NCI-H128 (cell line): ENCODE results near the gene TMEM97.
"Not testable (repeated sequence)": the region's sequence is repeated elsewhere in the genome, so short reads cannot be mapped to it uniquely, and the experiment has no call there.

ENCODE experiments used
- DNase-seq: peaks from one replicate; lab custom pipeline; 2025; ENCODE audit not compliant: unreplicated experiment; lab: John Stamatoyannopoulos, UW

The TMEM97 gene

DNA sequence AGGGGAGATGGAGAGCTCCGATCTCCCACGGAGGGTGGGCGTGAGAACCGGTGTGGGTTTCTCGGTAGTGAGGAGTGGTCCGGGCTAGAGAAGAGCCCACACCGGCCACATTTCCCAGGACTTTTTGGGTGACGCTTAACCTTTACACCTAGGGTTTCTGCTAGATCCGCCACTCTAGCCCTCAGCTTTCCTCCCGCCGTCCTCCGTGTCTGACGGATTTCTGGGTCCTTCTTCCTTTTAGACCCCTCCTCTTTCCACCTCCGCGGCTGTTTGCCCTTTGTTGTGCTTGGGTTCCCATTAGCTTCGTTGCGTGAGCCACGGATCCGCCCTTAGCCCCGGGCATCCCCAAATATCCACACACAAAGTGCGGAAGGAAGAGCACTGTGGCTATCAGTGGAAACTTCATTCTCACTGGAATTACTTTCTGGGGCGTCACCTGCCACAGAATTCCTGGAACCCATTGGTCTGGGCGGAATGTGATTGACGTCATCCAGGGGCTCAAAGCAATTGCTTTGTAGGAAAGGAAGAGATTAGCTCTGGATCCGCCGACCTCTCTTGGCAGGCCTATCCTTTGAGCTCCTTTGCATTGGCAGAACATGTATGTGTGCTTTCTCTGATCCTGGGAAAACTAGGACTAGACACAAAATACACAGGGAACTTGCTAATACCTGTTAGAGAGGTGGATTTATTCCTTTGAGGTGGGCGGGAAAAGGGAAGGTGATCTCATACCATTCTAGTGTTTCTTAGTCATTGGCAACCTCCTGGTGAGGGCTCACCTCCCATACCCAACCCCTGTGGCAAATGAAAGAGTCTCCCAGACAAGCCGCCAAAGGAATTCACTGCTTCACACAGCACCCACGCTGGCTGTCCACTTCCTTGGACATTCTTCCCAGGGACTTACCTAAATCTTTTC, 17.2 kb downstream of the TMEM97 start:
- no peak for DNase-seq

DNA sequence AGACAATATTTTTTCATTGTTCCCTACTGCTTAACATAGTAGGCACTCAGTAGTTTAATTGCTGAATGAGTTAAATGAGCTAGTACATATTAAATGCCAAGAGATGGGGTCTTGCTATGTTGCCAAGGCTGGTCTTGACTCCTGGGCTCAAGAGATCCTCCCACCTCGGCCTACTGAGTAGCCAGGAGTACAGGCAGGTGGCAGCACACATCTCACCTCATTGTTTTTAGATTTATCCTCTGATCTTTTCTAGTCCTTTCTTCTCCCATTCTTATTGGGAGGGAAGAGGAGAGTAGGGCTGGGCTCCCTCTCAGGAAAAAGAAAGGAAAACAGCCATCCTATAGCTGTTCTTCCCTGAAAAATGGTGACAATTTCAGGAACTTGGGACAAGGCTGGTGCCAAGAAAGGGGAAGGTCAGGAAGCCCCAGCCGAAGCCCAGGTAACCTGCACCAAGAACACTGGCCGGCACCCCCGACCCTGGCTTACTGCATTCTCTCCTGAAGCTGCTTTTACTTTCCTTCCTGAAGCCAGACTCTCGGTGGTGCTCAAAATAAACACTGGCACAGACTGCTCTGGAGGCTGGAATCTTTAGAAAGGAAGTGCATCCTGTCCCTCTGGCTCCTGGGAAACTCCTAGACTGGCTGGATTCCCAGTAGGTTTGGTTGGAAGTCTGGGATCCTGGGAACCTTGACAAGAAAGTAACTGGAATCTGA, 19.2 kb downstream of the TMEM97 start:
- no peak for DNase-seq

DNA sequence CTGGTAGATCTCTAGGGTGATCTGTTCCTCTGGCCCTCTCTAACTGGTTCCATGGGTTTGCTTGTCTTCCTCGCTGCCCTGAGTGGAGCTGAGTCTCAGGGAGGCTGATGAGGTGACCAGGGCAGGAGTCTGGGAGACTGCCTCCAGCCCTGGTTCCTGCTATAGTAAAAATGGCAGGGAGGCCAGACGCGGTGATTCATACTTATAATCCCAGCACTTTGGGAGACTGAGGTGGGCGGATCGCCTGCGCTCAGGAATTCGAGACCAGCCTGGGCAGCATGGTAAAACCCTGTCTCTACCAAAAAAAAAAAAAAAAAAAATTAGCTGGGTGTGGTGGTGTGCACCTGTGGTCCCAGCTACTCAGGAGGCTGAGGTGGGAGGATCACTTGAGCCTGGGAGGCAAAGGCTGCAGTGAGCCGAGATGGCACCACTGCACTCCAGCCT, 19.8 kb downstream of the TMEM97 start:
- not testable (repeated sequence) for DNase-seq

DNA sequence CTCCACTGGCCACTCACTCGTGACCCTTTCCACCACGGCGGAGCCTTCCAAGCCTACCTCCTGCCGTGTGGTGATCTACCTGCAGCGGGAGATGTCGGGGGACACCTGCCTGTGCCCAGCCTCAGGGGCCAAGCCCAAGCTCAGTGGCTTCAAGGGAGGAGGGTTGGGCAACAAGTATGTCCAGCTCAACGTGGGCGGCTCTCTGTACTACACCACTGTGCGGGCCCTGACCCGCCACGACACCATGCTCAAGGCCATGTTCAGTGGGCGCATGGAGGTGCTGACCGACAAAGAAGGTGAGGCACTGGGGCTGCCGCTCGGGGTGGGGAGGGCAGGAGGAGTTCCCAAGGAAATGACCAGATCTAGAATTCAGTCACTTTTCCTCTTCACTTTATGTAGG, 20.4 kb downstream of the TMEM97 start:
- no peak for DNase-seq

DNA sequence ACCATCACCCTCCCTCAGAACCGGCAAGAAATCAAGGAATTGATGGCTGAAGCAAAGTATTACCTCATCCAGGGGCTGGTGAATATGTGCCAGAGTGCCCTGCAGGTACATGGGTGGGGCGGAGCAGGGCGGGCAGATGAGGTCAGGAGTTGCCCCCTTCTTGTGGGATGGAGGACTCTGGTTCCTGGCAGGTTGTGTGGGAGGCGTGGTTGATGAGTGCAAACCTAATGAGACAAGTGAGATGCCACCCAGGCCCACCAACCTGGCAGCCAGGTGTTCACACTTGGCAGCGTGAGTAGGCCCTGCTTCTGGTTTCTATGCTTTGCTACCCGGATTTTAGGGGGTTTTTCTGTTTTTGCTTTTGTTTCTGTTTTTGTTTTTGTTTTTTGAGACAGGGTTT, 21.4 kb downstream of the TMEM97 start:
- DNase-seq: no peak

DNA sequence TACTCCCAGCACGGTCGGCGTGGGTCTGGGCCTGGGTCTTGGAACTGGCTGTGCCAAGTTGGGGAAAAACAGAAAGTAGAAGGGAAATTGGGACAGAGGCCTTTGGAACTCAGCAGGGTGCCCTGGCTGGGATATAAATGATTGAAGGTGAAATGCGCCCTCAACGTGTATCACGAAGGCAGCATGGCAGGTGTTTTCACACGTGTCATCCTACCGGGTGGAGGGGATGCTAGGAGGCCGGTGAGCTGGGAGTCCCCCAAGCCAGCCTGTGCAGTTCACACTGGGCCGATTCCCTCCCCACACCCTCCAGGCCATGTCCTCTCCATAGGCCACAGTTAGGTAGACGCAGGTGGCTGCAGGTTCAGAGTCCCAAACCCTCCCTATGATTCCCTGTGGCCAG, 22.5 kb downstream of the TMEM97 start:
- DNase-seq: no peak

DNA sequence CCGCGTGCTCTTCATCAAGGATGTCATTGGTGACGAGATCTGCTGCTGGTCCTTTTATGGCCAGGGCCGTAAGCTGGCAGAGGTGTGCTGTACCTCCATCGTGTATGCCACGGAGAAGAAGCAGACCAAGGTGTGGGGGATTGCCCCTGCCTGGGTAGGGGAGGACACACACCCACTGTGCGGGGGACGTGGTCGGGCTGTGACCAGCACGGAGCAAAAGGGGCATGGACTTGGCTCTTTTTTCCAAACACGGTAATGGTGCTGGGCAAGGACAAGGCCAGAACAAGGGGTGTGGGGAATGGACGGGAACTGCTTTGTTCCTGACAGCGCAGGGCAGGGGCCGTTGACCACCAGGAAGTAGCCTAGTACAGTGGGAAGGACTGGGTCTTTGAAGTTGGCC, 23.3 kb downstream of the TMEM97 start:
- no peak for DNase-seq

DNA sequence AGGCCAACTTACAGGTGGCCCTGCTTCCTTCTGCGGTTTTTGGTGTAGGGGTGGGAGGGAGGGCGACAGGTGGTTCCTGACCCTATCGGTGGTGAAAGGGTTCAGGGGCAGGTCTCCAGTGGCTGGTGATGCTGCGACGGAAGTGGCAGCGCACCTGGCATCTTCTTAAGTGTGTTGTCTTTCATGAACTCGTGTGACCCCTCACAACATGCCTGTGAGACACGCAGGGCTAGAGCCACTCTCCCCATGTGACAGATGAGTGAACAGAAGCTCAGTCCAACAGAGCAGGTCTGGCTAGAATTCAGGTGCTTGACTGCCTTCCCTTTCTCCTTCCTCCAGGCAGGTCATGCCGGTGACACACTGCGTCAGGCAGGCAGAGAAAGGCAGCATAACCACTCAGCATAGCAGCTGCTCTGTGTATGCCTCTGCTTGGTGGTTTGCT, 24.5 kb downstream of the TMEM97 start:
- DNase-seq: no peak

DNA sequence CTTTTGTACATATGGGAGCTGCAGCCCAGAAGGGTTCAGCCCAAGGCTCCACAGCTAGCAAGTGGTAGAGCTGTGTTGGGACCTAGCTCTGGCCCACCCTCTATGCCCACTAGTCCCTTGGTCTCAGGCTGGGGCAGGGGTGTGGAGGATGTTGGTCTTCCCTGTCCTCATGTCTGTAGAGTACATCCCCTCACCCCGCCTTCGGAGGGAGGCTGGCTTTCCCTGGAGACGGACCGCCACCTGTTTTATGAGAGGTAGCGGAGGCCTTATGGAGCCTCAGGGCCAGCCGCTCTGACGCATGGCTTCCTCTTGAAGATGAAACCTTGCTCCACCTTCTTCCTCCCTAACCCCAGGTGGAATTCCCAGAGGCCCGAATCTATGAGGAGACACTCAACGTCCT, 25.0 kb downstream of the TMEM97 start:
- DNase-seq: no peak

DNA sequence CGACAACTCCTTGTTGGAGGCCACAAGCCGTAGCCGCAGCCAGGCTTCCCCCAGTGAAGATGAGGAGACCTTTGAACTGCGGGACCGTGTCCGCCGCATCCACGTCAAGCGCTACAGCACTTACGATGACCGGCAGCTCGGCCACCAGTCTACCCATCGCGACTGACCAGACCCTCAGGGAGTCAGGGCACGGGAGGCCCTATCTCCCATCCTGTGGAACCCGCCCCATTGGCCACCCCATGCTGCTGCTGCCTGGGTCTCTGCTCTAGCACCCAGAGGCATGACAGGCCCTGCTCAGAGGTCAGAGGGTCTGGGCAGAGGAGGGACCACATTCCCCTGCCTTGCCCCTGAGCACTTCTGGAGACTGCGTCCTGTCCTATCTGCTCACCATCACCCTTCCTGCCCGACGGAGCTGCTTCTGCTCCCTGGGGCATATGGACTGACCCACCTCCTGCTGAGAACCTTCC, 25.5 kb downstream of the TMEM97 start:
- DNase-seq: no peak

DNA sequence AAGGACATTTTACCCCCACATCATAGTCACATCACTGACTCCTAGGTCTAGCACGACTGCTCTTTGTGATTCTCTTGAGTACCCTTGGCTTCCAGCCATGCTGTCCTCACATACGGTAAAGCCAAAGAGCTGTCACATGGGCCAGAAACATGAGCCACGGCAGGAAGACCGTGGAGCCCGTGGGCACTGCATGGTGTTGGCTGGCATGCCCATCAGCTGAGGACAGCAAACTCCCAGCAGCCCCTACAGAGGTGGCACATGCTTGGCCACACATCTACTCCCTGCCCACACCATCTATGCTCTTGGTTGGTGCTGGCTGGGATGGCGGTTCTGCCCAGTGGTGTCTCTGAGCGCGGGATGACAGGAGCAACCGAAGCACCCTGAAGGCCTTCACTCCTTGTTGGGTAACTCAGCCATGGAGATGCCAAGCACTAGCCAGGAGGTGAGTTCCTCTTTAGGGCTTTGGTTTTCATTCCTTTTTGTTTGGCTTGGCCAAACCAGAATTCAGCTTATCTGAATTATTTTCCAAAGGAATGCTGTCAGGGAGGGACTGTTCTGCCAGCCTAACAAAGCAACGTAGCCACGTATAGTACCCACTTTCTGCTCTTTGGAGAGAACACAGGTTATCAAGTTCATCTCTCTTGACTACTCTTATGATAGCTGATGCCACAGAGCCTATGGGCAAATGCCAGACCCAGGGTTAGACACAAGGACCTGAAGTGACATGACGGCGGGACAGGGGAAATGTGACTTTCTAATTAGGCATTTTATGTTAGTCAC, 26.6 kb downstream of the TMEM97 start:
- no peak for DNase-seq

DNA sequence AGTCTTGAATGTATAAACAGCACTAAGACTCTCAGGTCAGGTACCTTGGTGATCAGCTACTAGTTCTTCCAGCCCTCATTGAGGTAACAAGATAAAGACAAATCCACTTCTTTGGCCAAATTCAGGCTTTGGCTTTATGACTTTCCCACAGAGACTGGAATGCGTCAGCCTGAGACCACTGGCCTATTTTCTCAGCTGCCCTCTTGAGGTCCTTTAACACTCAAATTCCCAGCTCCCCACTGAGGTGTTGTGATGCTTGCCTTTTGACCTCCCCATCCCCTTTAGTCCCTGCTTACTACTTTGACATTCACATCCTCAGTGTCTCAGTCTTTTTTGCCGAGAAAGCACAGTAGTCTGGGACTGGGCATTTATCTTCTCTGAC, 27.2 kb downstream of the TMEM97 start:
- no peak for DNase-seq

DNA sequence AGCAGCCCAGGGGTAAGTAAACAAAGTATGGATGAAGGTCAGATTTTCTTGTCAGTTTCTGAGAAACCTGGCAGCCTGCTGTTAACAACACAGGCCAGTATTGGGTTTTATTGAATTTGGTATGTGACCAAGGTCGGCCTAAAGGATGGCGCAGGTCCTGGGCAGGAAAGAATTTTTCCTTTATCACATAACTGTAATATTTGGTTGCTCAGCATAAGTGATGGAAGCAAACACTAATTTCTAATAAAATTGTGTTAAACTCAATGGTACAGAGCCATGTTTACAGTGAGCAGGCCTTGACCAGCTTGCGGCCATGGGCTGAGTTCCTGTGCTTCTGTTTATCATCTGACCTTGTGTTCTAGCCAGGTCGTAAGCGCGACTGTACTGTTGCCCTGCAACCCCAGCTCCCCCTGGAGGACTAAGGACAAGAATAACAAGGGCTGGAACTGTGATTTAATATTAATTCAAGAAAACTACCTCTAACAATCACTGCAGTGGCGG, 27.8 kb downstream of the TMEM97 start:
- DNase-seq: no peak

DNA sequence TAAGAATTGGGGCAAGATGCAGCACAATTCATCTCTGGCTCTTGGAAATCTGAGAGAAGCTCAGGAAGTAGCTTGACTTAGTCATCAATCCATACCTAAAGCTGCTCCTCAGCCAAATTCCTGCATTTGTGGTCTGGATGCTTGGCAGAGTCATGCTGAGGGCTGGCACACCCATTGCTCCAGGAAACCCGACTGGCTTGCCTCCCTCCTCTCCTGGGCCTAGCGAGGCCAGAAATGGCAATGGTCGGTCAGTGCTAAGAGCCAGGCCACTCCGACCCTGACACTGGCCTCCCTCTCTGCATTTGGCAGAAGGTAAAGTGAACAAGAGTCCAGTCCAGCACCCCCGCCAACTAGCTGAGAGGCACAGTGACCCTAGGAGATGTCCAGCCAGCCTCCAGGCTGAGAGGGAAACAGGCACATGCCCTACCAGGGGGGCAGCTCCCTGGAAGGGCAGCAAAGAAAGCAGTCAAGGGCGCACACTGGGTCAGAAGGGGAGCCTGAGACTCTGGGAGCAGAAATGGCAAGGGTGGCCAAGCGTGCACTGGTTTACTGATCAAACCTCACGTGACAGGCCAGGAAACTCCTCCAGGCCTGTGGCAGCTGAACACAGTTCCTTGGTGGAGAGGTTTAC, 28.4 kb downstream of the TMEM97 start:
- no peak for DNase-seq

DNA sequence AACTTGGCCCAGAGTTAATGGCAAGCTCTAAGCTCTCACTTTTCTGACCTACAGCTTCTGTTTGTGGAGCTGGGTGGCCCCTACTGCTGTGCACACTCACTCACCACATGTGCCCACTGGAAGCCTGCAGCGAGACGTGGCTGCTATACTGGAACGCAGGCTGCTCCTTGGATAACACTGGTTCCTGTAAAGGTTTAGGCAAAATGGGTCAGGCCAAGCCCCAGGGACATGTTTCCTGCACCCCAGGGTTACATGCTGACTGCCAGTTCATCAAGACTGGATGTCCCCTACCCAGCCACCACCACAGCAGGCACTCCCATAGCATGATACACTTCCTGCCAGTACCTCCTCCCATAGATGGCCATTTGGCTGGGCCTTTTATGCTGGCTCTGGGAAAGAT, 30.0 kb downstream of the TMEM97 start:
- no peak for DNase-seq

DNA sequence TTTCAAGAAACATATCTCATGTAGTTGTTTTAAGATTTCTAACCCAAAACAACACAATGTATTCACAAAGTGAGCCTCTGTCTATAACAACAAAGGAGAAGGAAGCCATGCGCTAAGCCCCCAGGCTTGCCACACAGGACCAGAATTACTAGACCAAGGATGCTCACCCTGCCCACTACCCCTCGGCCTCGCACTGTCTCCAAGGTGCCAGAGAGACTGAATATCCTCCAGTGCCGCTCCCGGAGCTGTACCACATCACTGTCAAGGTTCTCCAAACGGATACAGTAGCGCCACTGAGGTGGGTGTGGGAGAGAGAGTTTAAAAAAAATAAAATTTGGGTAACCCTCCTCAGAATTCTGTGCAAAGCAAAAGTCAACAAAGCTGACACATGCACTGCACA, 31.3 kb downstream of the TMEM97 start:
- no peak for DNase-seq

DNA sequence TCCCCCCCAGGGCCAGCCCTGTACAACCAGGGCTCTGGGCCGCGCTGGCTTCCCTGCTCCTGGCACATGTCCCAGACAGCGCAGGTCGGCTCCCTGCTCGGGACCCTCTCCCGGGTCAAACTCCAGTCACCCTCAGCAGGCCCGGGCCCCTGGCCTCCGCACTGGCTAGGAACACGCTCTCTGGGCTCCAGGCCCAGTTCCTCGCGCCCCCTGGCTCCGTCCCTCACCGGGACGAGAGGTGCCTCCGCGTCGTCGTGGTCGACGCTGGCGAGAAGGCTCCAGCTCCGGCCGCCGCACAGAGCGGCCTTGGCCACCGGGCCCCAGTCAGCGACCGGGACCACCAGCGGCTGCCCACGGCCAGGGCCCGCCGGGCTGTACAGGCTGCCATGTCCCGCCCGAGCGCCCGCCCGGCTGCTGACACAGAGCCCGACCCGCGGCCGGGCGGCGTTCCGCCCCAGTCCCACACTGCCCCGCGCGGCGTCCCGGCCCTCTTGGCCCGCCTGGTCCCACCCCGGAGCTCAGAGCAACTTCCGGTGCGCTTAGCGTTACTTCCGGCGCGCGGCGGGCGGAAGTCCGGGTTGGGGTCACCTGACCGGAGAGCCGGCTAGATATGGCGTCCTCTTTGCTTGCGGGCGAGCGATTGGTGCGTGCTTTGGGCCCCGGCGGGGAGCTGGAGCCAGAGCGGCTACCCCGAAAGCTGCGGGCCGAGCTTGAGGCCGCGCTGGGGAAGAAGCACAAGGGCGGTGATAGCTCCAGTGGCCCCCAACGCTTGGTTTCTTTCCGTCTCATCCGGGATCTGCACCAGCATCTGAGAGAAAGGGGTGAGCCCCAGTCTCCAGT, 38.3 kb downstream of the TMEM97 start, which contains the start of gene POLDIP2:
POLDIP2 (minus strand) TSS at position 467 of the 840 bp plus-strand sequence; CDS start at position 388, 79 bp downstream.
- DNase-seq: peak; percentile 78

DNA sequence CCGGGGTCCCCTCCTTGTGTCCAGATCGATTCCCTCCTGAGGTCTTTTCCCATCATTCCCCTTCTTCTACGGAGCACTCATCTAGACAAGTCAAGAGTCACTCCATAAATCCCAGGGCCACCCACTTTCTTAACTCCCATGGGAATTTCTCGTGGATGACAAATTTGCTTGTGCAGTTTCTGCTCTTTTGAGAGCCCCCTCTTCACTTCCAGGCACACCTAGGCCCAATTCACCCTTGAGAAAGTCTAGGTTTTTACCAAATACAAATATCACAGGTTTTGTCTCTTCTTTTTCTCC, 38.8 kb downstream of the TMEM97 start:
- DNase-seq: no peak

DNA sequence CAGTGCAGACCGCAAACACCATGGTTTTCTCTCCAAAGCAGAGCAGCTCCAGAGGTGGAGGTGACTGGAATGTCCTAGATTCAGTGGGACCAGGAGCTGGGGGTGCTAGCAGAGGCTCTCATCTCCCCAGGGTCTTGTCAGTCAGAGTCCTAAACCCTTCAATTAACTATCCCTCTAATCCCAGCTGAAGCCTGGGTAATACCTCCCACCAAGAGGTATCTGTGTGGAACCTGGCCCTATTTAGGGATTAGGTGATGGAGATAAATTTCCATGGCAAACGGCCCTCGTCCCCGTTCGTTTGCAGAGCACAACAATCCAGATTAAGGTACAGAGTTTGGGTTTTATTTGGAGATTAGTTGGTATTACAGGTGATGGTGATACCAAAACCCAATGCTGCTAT, 44.2 kb downstream of the TMEM97 start:
- DNase-seq: no peak
